Liver (tissue), 9 donors: ENCODE results near the gene SLC45A1. TPM values are rescaled to one million over a fixed set of nuclear protein-coding genes. Genes with fewer than 3 reads are reported as not detected.

ENCODE experiments used
- DNase-seq: peaks from one replicate; pipeline ENCODE4 v3.0.0-alpha.2; 2017; ENCODE audit warnings: low spot score
- H3K27ac ChIP-seq, 2 donors: one replicate each; pipeline ENCODE4 v1.7.0; 2013; ENCODE audit warnings: inconsistent platforms in 2 of 2, low read length in 2 of 2, control low read depth in 1 of 2, low read depth in 1 of 2, mild to moderate bottlenecking in 1 of 2
- H3K27me3 ChIP-seq, 4 donors: one replicate each; pipeline versions ENCODE4 v1.6.1 to v1.7.0; 2013; ENCODE audit warnings: low read length in 3 of 4, inconsistent platforms in 1 of 4, mild to moderate bottlenecking in 1 of 4, moderate library complexity in 1 of 4; ENCODE audit not compliant: control insufficient read depth in 4 of 4, insufficient read depth in 4 of 4
- H3K36me3 ChIP-seq, 4 donors: one replicate each; pipeline versions ENCODE4 v1.6.1 to v1.7.0; 2013; ENCODE audit warnings: low read length in 3 of 4, mild to moderate bottlenecking in 3 of 4, low read depth in 1 of 4, moderate library complexity in 1 of 4; ENCODE audit not compliant: control insufficient read depth in 4 of 4, insufficient read depth in 3 of 4
- H3K4me1 ChIP-seq, 4 donors: one replicate each; pipeline versions ENCODE4 v1.6.1 to v1.7.0; 2013; ENCODE audit warnings: low read length in 3 of 4, mild to moderate bottlenecking in 3 of 4, moderate library complexity in 1 of 4; ENCODE audit not compliant: control insufficient read depth in 4 of 4, insufficient read depth in 4 of 4
- H3K4me3 ChIP-seq, 3 donors: one replicate each; pipeline versions ENCODE4 v1.6.1 to v1.7.0; 2013; ENCODE audit warnings: low read length in 3 of 3, control low read depth in 1 of 3, low read depth in 1 of 3, mild to moderate bottlenecking in 1 of 3
- H3K9ac ChIP-seq, 2 donors: one replicate each; pipeline ENCODE4 v1.7.0; 2013; ENCODE audit warnings: low read length in 2 of 2, mild to moderate bottlenecking in 2 of 2, moderate library complexity in 2 of 2, control low read depth in 1 of 2, low read depth in 1 of 2
- H3K9me3 ChIP-seq, 4 donors: one replicate each; pipeline versions ENCODE4 v1.6.1 to v1.7.0; 2013; ENCODE audit warnings: low read length in 3 of 4; ENCODE audit not compliant: control insufficient read depth in 4 of 4
- ATF3 ChIP-seq: IDR thresholded peaks from 2 replicates; pipeline ENCODE4 v1.6.1; 2016; ENCODE audit warnings: antibody characterized with exemption
- CTCF ChIP-seq: fragments of 150-350 bp; IDR thresholded peaks from 2 replicates; pipeline ENCODE4 v1.5.1; 2017; ENCODE audit warnings: improper control_type of control experiment, low read depth, low read length; ENCODE audit not compliant: missing input control
- EGR1 ChIP-seq, 2 donors: IDR thresholded peaks; 2 replicates each; pipeline ENCODE4 v1.6.1; 2016 to 2018; ENCODE audit warnings: antibody characterized with exemption in 2 of 2, low read depth in 2 of 2
- FOXA1 ChIP-seq: IDR thresholded peaks from 2 replicates; pipeline ENCODE4 v1.6.1; 2016; ENCODE audit warnings: antibody characterized with exemption
- FOXA2 ChIP-seq: IDR thresholded peaks from 2 replicates; pipeline ENCODE4 v1.6.1; 2016; ENCODE audit warnings: antibody characterized with exemption
- GABPA ChIP-seq, 2 donors: IDR thresholded peaks in 1 of 2; conservative IDR thresholded peaks in 1 of 2; 2 replicates each; pipeline ENCODE4 v1.6.1; 2016; ENCODE audit warnings: antibody characterized with exemption in 2 of 2, mild to moderate bottlenecking in 1 of 2, moderate library complexity in 1 of 2
- HNF4A ChIP-seq, 2 donors: conservative IDR thresholded peaks; 2 replicates each; pipeline ENCODE4 v1.6.1; 2016; ENCODE audit warnings: antibody characterized with exemption in 2 of 2, mild to moderate bottlenecking in 2 of 2
- HNF4G ChIP-seq: IDR thresholded peaks from 2 replicates; pipeline ENCODE4 v1.6.1; 2016; ENCODE audit warnings: antibody characterized with exemption
- JUND ChIP-seq, 2 donors: IDR thresholded peaks; 2 replicates each; pipeline ENCODE4 v1.6.1; 2016; ENCODE audit warnings: antibody characterized with exemption in 2 of 2
- MAX ChIP-seq: IDR thresholded peaks from 2 replicates; pipeline ENCODE4 v1.6.1; 2016; ENCODE audit warnings: antibody characterized with exemption
- NR2F2 ChIP-seq: IDR thresholded peaks from 2 replicates; pipeline ENCODE4 v1.6.1; 2016; ENCODE audit warnings: antibody characterized with exemption
- RAD21 ChIP-seq, 2 donors: IDR thresholded peaks; 2 replicates each; pipeline ENCODE4 v1.6.1; 2016; ENCODE audit warnings: antibody characterized with exemption in 2 of 2, mild to moderate bottlenecking in 2 of 2
- REST ChIP-seq: IDR thresholded peaks from 2 replicates; pipeline ENCODE4 v1.6.1; 2016; ENCODE audit warnings: antibody characterized with exemption, mild to moderate bottlenecking
- RXRA ChIP-seq, 2 donors: IDR thresholded peaks; 2 replicates each; pipeline ENCODE4 v1.6.1; 2017 to 2018; ENCODE audit warnings: antibody characterized with exemption in 2 of 2, mild to moderate bottlenecking in 1 of 2
- SP1 ChIP-seq: IDR thresholded peaks from 2 replicates; pipeline ENCODE4 v1.6.1; 2018; ENCODE audit warnings: antibody characterized with exemption, mild to moderate bottlenecking
- TAF1 ChIP-seq: conservative IDR thresholded peaks from 2 replicates; pipeline ENCODE4 v1.6.1; 2016; ENCODE audit warnings: antibody characterized with exemption, mild to moderate bottlenecking
- YY1 ChIP-seq: IDR thresholded peaks from 2 replicates; pipeline ENCODE4 v1.6.1; 2016; ENCODE audit warnings: antibody characterized with exemption, mild to moderate bottlenecking
- ZBTB33 ChIP-seq: IDR thresholded peaks from 2 replicates; pipeline ENCODE4 v1.6.1; 2016; ENCODE audit warnings: antibody characterized with exemption
- WGBS: extraction: QIAGEN DNeasy Blood & Tissue Kit; methylation state at CpG from one replicate; pipeline ENCODE4 v1.1.7; 2013; 5-methylcytosine and 5-hydroxymethylcytosine counted together
- polyA plus RNA-seq, 2 donors: library from polyadenylated mRNA; stranded (reverse) in 1 of 2; unstranded in 1 of 2; fragments of 200-250 nt in 1 of 2; fragments of >200 nt in 1 of 2; fragmentation: Nextera tagmentation in 1 of 2; extraction: Ambion mirVana in 1 of 2; gene quantifications; one replicate each; pipeline versions ENCODE4 v1.2.1 to v1.2.3, GENCODE V29; 2013 to 2015
- total RNA-seq, 2 donors: library from RNA; depleted of rRNA; stranded (reverse); fragments of >200 nt; gene quantifications; one replicate each; pipeline ENCODE4 v1.2.3, GENCODE V29; 2014
- donor health status: healthy.
- donor health status: healthy.
- donor health status: healthy.
- donor health status: healthy.
- donor health status: healthy.

SLC45A1 gene
- total and polyA plus RNA-seq, 4 donors, result 0.08 to 0.29 (median 0.14) TPM; not detected in 1

- Histone ChIP-seq H3K27ac (peak overlapping the region; percentile 1 to 9), H3K9ac (no peak overlapping the region), H3K27me3 (no peaks in the 10 kb centered on the region), H3K4me1 (peaks cover 7 to 49% (median 37%) of the 10 kb centered on the region in 4 donors), H3K9me3 (no peaks in the 10 kb centered on the region), H3K36me3 (peaks cover 0 to 2% (median 0%) of the 10 kb centered on the region in 4 donors), H3K4me3 (no peak overlapping the region)
- no peak for DNase-seq
- TF ChIP-seq NR2F2, result no peak
- TF ChIP-seq CTCF, result no peak
- no peak for TF ChIP-seq GABPA (IDR thresholded peaks at IDR 0.05 in 1 of 2, conservative IDR thresholded peaks at IDR 0.05 in 1 of 2)
- TF ChIP-seq TAF1, result no peak
- no peak for TF ChIP-seq FOXA1
- no peak for TF ChIP-seq ZBTB33
- no peak for TF ChIP-seq FOXA2
- TF ChIP-seq YY1, result no peak
- WGBS, result 84% methylated on average over 10 of the region's 10 CpGs
Measured at GRCh38 chr1:8378981-8379470, 61.1 kb downstream of the SLC45A1 start.

- Histone ChIP-seq H3K9me3 (no peaks in the 10 kb centered on the region), H3K27ac (peak overlapping the region; percentile 2 to 45), H3K27me3 (no peaks in the 10 kb centered on the region), H3K9ac (no peak overlapping the region), H3K4me1 (peaks cover 8 to 50% (median 38%) of the 10 kb centered on the region in 4 donors), H3K36me3 (peaks cover 0 to 3% (median under 1%) of the 10 kb centered on the region in 4 donors), H3K4me3 (no peak overlapping the region)
- no peak for TF ChIP-seq SP1
- no peak for TF ChIP-seq TAF1
- TF ChIP-seq FOXA2, result no peak
- no peak for TF ChIP-seq MAX
- TF ChIP-seq ZBTB33, result no peak
- no peak for TF ChIP-seq NR2F2
- no peak for TF ChIP-seq HNF4G
- no peak for TF ChIP-seq RXRA (IDR thresholded peaks at IDR 0.05)
- no peak for TF ChIP-seq EGR1 (IDR thresholded peaks at IDR 0.05; ENCODE audit: low read depth in 2 of 2)
- no peak for TF ChIP-seq JUND (IDR thresholded peaks at IDR 0.05)
- no peak for TF ChIP-seq ATF3
- no peak for TF ChIP-seq CTCF
- no peak for TF ChIP-seq HNF4A (conservative IDR thresholded peaks at IDR 0.05)
- no peak for TF ChIP-seq YY1
- TF ChIP-seq RAD21 (IDR thresholded peaks at IDR 0.05), result no peak
- no peak for TF ChIP-seq REST
- no peak for TF ChIP-seq FOXA1
- TF ChIP-seq GABPA (IDR thresholded peaks at IDR 0.05 in 1 of 2, conservative IDR thresholded peaks at IDR 0.05 in 1 of 2), result no peak
- DNase-seq, result no peak
- WGBS, result 86% methylated on average over 14 of the region's 14 CpGs
Measured at GRCh38 chr1:8379513-8380186, 61.7 kb downstream of the SLC45A1 start.
